Activated CD4-positive, alpha-beta T cell treated with anti-CD3 and anti-CD28 coated beads, Interleukin-2, amount 50 U/mL, for 24 hours (primary cell): ENCODE results near the gene LAMP2.

Experiments
- DNase-seq, 2 donors: peaks; one replicate each; pipeline ENCODE4 v3.0.0-alpha.2; 2020; ENCODE audit warnings: low read depth in 1 of 2, low spot score in 1 of 2

The LAMP2 gene

GRCh38 chrX:120457766-120458180, 11.3 kb downstream of the LAMP2 start:
- DNase-seq = no peak

- no peak for DNase-seq
Observed at GRCh38 chrX:120456973-120457372, 12.1 kb downstream of the LAMP2 start.

GRCh38 chrX:120453985-120454384, 15.1 kb downstream of the LAMP2 start:
- no peak for DNase-seq

GRCh38 chrX:120452131-120452530, 17.0 kb downstream of the LAMP2 start:
- DNase-seq = no peak

GRCh38 chrX:120450163-120450562, 18.9 kb downstream of the LAMP2 start:
- no peak for DNase-seq

- DNase-seq = no peak
Observed at GRCh38 chrX:120446498-120446897, 22.6 kb downstream of the LAMP2 start.

- DNase-seq = no peak
Observed at GRCh38 chrX:120439921-120440320, 29.2 kb downstream of the LAMP2 start.

GRCh38 chrX:120429776-120430540, 39.1 kb downstream of the LAMP2 start:
- no peak for DNase-seq

- DNase-seq = no peak
Observed at GRCh38 chrX:120428309-120428708, 40.8 kb downstream of the LAMP2 start.

GRCh38 chrX:120426599-120426998, 42.5 kb downstream of the LAMP2 start:
- no peak for DNase-seq

GRCh38 chrX:120419463-120419862, 49.6 kb downstream of the LAMP2 start:
- DNase-seq = no peak

GRCh38 chrX:120408168-120408567, 60.9 kb downstream of the LAMP2 start:
- DNase-seq = no peak

GRCh38 chrX:120406638-120407037, 62.5 kb downstream of the LAMP2 start:
- no peak for DNase-seq

- DNase-seq = no peak
Observed at GRCh38 chrX:120402369-120402768, 66.7 kb downstream of the LAMP2 start.

- no peak for DNase-seq
Observed at GRCh38 chrX:120401301-120401700, 67.8 kb downstream of the LAMP2 start.

GRCh38 chrX:120380699-120381098, 88.4 kb downstream of the LAMP2 start:
- no peak for DNase-seq

- DNase-seq = no peak
Observed at GRCh38 chrX:120379937-120380681, 89.0 kb downstream of the LAMP2 start.

- no peak for DNase-seq
Observed at GRCh38 chrX:120378570-120378969, 90.5 kb downstream of the LAMP2 start.
